ENCODE data around the gene RACGAP1. TPM values are rescaled to one million over a fixed set of nuclear protein-coding genes. Genes with fewer than 3 reads are reported as not detected.

The RACGAP1 gene
- polyA plus RNA-seq, 1 donor from 2014 or later, result 18.3 TPM

- no peak overlapping the region for H2AFZ ChIP-seq (ENCODE audit: low read depth, low read length)
- no peaks in the 10 kb centered on the region for H3K79me2 ChIP-seq (replicated peaks; ENCODE audit: insufficient read depth, low read length)
- no peak overlapping the region for H3K4me3 ChIP-seq (ENCODE audit: low read length)
- no peak overlapping the region for H3K4me2 ChIP-seq (ENCODE audit: low read length)
- no peaks in the 10 kb centered on the region for H3K36me3 ChIP-seq (ENCODE audit: insufficient read depth, low read length)
- no peaks in the 10 kb centered on the region for H4K20me1 ChIP-seq (ENCODE audit: insufficient read depth)
- H3F3A ChIP-seq (ENCODE audit: insufficient read depth, low read length, poor library complexity, severe bottlenecking), result no peaks in the 10 kb centered on the region
- H3K9me3 ChIP-seq (ENCODE audit: low read length), result no peaks in the 10 kb centered on the region
- H3K9ac ChIP-seq (ENCODE audit: low read length), result no peak overlapping the region
- no peak overlapping the region for H3K27ac ChIP-seq (ENCODE audit: low read length)
- H3K27me3 ChIP-seq (ENCODE audit: insufficient read depth, low read depth, low read length), result no peaks in the 10 kb centered on the region
- H3K9me2 ChIP-seq (ENCODE audit: insufficient read depth, low read length), result no peaks in the 10 kb centered on the region
- TF ChIP-seq EZH2 (IDR thresholded peaks at IDR 0.05; ENCODE audit: borderline replicate concordance, insufficient read depth, low read length, poor library complexity, severe bottlenecking) (no peak), MXI1 (conservative IDR thresholded peaks at IDR 0.05; ENCODE audit: poor library complexity, severe bottlenecking) (no peak), REST (IDR thresholded peaks at IDR 0.05; ENCODE audit: borderline replicate concordance) (no peak), SMC3 (conservative IDR thresholded peaks at IDR 0.05; ENCODE audit: poor library complexity) (no peak), EP300 (conservative IDR thresholded peaks at IDR 0.05; ENCODE audit: poor library complexity, severe bottlenecking) (no peak), TAF1 (IDR thresholded peaks at IDR 0.05; ENCODE audit: low read depth) (no peak), RAD21 (conservative IDR thresholded peaks at IDR 0.05) (no peak), POLR2AphosphoS5 (IDR thresholded peaks at IDR 0.05) (no peak)
- TF ChIP-seq, protein P1, sequence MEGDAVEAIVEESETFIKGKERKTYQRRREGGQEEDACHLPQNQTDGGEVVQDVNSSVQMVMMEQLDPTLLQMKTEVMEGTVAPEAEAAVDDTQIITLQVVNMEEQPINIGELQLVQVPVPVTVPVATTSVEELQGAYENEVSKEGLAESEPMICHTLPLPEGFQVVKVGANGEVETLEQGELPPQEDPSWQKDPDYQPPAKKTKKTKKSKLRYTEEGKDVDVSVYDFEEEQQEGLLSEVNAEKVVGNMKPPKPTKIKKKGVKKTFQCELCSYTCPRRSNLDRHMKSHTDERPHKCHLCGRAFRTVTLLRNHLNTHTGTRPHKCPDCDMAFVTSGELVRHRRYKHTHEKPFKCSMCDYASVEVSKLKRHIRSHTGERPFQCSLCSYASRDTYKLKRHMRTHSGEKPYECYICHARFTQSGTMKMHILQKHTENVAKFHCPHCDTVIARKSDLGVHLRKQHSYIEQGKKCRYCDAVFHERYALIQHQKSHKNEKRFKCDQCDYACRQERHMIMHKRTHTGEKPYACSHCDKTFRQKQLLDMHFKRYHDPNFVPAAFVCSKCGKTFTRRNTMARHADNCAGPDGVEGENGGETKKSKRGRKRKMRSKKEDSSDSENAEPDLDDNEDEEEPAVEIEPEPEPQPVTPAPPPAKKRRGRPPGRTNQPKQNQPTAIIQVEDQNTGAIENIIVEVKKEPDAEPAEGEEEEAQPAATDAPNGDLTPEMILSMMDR (IDR thresholded peaks at IDR 0.05; ENCODE audit: poor library complexity, severe bottlenecking), result no peak
Observed at GRCh38 chr12:50061946-50062686, 36.8 kb upstream of the RACGAP1 start.

DNA sequence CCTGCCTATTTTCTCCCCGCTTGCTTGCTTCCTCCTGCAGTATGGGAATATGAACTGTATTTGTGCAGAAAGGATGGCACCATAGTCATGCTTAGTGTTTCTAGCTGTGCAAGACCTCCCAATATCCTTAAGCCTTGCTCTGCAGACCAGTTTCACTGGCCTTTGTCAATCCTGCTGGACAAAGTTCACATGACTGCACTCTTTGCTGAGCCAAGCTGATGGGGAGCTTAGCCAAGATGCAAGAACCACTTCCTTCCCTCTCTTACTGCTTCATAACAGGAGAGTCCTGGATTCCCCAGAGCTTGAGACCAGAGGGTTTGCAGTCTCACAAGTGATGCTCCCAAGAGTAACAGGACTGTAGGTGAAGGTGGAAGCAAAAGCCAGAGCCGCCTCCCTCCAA is 35.9 kb upstream of the RACGAP1 start:
- no peaks in the 10 kb centered on the region for H3K9me2 ChIP-seq (ENCODE audit: insufficient read depth, low read length)
- TF ChIP-seq POLR2AphosphoS5 (IDR thresholded peaks at IDR 0.05) (no peak), SMC3 (conservative IDR thresholded peaks at IDR 0.05; ENCODE audit: poor library complexity) (no peak), RAD21 (conservative IDR thresholded peaks at IDR 0.05) (no peak), REST (IDR thresholded peaks at IDR 0.05; ENCODE audit: borderline replicate concordance) (no peak), TAF1 (IDR thresholded peaks at IDR 0.05; ENCODE audit: low read depth) (no peak), EP300 (conservative IDR thresholded peaks at IDR 0.05; ENCODE audit: poor library complexity, severe bottlenecking) (no peak), EZH2 (IDR thresholded peaks at IDR 0.05; ENCODE audit: borderline replicate concordance, insufficient read depth, low read length, poor library complexity, severe bottlenecking) (no peak), MXI1 (conservative IDR thresholded peaks at IDR 0.05; ENCODE audit: poor library complexity, severe bottlenecking) (no peak)
- TF ChIP-seq, protein P1 (IDR thresholded peaks at IDR 0.05; ENCODE audit: poor library complexity, severe bottlenecking), result no peak
- no peak overlapping the region for H3K4me2 ChIP-seq (ENCODE audit: low read length)
- no peaks in the 10 kb centered on the region for H3F3A ChIP-seq (ENCODE audit: insufficient read depth, low read length, poor library complexity, severe bottlenecking)
- no peak overlapping the region for H2AFZ ChIP-seq (ENCODE audit: low read depth, low read length)
- H3K4me3 ChIP-seq (ENCODE audit: low read length), result no peak overlapping the region
- no peaks in the 10 kb centered on the region for H3K36me3 ChIP-seq (ENCODE audit: insufficient read depth, low read length)
- H3K9ac ChIP-seq (ENCODE audit: low read length), result no peak overlapping the region
- H4K20me1 ChIP-seq (ENCODE audit: insufficient read depth), result no peaks in the 10 kb centered on the region
- H3K9me3 ChIP-seq (ENCODE audit: low read length), result no peaks in the 10 kb centered on the region
- no peaks in the 10 kb centered on the region for H3K27me3 ChIP-seq (ENCODE audit: insufficient read depth, low read depth, low read length)
- no peaks in the 10 kb centered on the region for H3K79me2 ChIP-seq (replicated peaks; ENCODE audit: insufficient read depth, low read length)
- no peak overlapping the region for H3K27ac ChIP-seq (ENCODE audit: low read length)

Data from neural cell (in vitro differentiated cells).